GM18519 (cell line): ENCODE data around the gene SHFL.

Source experiments
- ATAC-seq: cut with Tn5 transposase; IDR thresholded peaks from one replicate; pipeline ENCODE4 v1.9.1; 2021; ENCODE audit warnings: mild to moderate bottlenecking, moderate library complexity; ENCODE audit not compliant: unreplicated experiment, low FRiP score

The SHFL gene

GRCh38 chr19:10085641-10086590, at the start of gene SHFL:
TSS of gene SHFL (plus strand) at chr19:10086317. CDS start at chr19:10086428, 111 bp downstream.
- no peak for ATAC-seq

- no peak for ATAC-seq
Observed at GRCh38 chr19:10036601-10037071, 49.5 kb upstream of the SHFL start.

GRCh38 chr19:10037367-10037766, 48.8 kb upstream of the SHFL start:
- no peak for ATAC-seq

- ATAC-seq: no peak
Observed at GRCh38 chr19:10037809-10038208, 48.3 kb upstream of the SHFL start.

GRCh38 chr19:10043286-10043927, 42.7 kb upstream of the SHFL start:
- ATAC-seq: no peak

- ATAC-seq: no peak
Observed at GRCh38 chr19:10044390-10044789, 41.7 kb upstream of the SHFL start.

GRCh38 chr19:10045371-10045770, 40.7 kb upstream of the SHFL start:
- ATAC-seq: no peak

GRCh38 chr19:10049626-10050025, 36.5 kb upstream of the SHFL start:
- no peak for ATAC-seq

- ATAC-seq: no peak
Observed at GRCh38 chr19:10052602-10053360, 33.3 kb upstream of the SHFL start.

- ATAC-seq: no peak
Observed at GRCh38 chr19:10061717-10062310, 24.3 kb upstream of the SHFL start.

- ATAC-seq: no peak
Observed at GRCh38 chr19:10068205-10068604, 17.9 kb upstream of the SHFL start.

GRCh38 chr19:10069046-10069445, 17.1 kb upstream of the SHFL start:
- no peak for ATAC-seq

- ATAC-seq: no peak
Observed at GRCh38 chr19:10070730-10071446, 15.2 kb upstream of the SHFL start.

GRCh38 chr19:10074153-10074552, 12.0 kb upstream of the SHFL start:
- ATAC-seq: no peak

GRCh38 chr19:10076535-10076934, 9.6 kb upstream of the SHFL start:
- ATAC-seq: no peak

- no peak for ATAC-seq
Observed at GRCh38 chr19:10078329-10078728, 7.8 kb upstream of the SHFL start.

- ATAC-seq: no peak
Observed at GRCh38 chr19:10079031-10079453, 7.1 kb upstream of the SHFL start.

GRCh38 chr19:10083911-10084310, 2.2 kb upstream of the SHFL start:
- ATAC-seq: no peak

GRCh38 chr19:10084803-10085202, 1.3 kb upstream of the SHFL start:
- ATAC-seq: no peak
